GM12865 (cell line): Measurements from ENCODE around the gene ADAMTS3.

ENCODE experiments used
- DNase-seq: peaks from one replicate; pipeline ENCODE4 v3.0.0; 2010; ENCODE audit warnings: low read depth
- H3K4me3 ChIP-seq: 2 replicates; pipeline ENCODE4 v1.5.1; 2011; ENCODE audit warnings: mild to moderate bottlenecking, low read depth, low read length, control low read depth
- TF ChIP-seq, protein P1 (sequence below): IDR thresholded peaks from 2 replicates; pipeline ENCODE4 v1.5.1; 2011; ENCODE audit warnings: low read length, control low read depth, low read depth, inconsistent platforms; ENCODE audit not compliant: insufficient read depth; ENCODE audit errors: missing control alignments

ADAMTS3 gene

GRCh38 chr4:72286185-72286584, 282.8 kb downstream of the ADAMTS3 start:
- no peak overlapping the region for H3K4me3 ChIP-seq
- TF ChIP-seq, protein P1, sequence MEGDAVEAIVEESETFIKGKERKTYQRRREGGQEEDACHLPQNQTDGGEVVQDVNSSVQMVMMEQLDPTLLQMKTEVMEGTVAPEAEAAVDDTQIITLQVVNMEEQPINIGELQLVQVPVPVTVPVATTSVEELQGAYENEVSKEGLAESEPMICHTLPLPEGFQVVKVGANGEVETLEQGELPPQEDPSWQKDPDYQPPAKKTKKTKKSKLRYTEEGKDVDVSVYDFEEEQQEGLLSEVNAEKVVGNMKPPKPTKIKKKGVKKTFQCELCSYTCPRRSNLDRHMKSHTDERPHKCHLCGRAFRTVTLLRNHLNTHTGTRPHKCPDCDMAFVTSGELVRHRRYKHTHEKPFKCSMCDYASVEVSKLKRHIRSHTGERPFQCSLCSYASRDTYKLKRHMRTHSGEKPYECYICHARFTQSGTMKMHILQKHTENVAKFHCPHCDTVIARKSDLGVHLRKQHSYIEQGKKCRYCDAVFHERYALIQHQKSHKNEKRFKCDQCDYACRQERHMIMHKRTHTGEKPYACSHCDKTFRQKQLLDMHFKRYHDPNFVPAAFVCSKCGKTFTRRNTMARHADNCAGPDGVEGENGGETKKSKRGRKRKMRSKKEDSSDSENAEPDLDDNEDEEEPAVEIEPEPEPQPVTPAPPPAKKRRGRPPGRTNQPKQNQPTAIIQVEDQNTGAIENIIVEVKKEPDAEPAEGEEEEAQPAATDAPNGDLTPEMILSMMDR, result no peak
- DNase-seq, result no peak

DNA sequence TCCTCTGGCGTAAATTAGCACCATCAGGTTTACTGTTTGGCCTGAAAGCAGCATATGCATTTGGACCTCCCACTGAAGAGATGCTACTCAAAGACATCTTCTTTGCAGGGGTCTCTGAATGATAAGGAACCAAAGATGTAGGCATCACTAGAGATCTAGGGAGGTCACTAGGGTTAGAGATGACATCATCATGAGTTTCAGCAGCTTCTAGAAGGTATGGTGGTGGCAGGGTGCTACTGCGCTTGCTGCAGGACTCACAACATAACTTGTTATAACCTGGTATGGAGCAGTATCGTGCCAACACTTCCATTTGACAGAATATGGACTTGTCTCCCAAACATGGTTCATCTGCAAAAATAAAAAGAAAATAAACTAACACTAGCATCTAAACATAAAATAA, 285.7 kb downstream of the ADAMTS3 start:
- no peak overlapping the region for H3K4me3 ChIP-seq
- no peak for DNase-seq
- TF ChIP-seq, protein P1, result peak; percentile 10

DNA sequence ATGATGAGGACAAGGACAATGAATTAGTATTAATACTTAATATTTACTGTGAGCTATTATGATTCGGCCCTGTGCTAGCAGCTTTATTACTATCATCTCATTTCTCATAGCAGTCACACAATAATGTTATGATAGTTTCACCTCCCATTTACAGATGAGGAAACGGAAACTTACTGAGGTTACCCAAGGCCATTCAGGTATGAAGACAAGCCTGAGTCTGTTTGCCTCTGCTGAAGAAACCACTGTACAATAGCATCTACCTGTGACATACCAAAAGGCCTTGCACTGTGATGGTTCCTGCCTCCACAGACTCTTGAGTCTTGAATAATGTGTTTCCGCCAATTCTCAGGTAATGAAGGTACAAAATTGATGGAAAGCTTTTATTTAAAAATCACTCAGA, 288.8 kb downstream of the ADAMTS3 start:
- H3K4me3 ChIP-seq, result no peak overlapping the region
- TF ChIP-seq, protein P1, result no peak
- DNase-seq, result no peak

DNA sequence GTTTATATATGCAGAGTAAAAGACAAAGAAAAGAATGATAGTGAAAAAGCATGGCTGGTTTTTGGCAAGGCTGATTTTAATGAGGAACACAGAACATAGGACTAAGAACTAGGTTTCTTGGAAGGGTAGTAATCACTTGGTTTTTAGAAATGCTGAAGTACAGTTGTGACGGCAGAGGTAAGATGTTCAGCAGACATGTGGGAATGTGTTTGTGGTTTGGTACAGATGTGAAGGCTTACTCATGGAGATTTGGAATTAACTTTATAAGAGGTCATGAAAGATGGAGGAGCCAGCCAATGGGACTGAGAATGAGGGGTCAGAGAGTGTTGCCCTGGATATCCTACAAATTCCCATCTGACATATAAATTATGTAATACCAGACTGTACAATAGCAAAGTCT, 293.6 kb downstream of the ADAMTS3 start:
- no peak overlapping the region for H3K4me3 ChIP-seq
- TF ChIP-seq, protein P1, result no peak
- no peak for DNase-seq

- TF ChIP-seq, protein P1, result no peak
- no peak for DNase-seq
- H3K4me3 ChIP-seq, result no peak overlapping the region
Measured at GRCh38 chr4:72274251-72274650, 294.8 kb downstream of the ADAMTS3 start.

GRCh38 chr4:72255269-72255668, 313.8 kb downstream of the ADAMTS3 start:
- no peak for DNase-seq
- TF ChIP-seq, protein P1, result no peak

DNA sequence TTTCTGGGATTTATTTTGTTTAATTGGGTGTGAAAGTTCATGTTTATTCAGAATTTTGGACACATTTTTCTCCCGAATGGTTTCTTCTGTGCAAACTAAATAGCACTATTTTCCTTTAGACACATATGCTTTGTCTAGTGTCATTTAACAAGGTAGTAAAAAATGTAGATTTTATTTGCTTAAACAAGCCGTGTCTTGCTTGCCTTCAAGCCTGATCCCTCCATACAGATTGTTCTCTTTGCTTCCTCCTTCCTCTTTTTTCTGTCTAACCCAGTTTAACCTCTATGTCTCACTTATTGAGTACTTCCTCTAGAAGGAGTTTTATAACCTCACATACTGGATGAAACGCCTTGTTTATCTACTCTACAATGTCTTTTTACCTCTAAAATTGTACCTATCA, 325.4 kb downstream of the ADAMTS3 start:
- no peak overlapping the region for H3K4me3 ChIP-seq
- DNase-seq, result no peak
- TF ChIP-seq, protein P1, result no peak

More at GRCh38 chr4:72255269-72255668, 313.8 kb downstream of the ADAMTS3 start:
- no peak overlapping the region for H3K4me3 ChIP-seq
